H1 (cell line): ENCODE measurements around the gene DNAJB11. TPM values are rescaled to one million over a fixed set of nuclear protein-coding genes. Genes with fewer than 3 reads are reported as not detected.

Experiments used
- CHD7 ChIP-seq: fragments of 300-600 bp; sonication (generic); IDR thresholded peaks from 2 replicates; pipeline ENCODE4 v1.7.1; 2012; ENCODE audit warnings: low read length, moderate library complexity, mild to moderate bottlenecking, inconsistent platforms; ENCODE audit not compliant: insufficient replicate concordance
- polyA plus RNA-seq, 7 experiments: library from polyadenylated mRNA; depleted of rRNA in 3 of 7; stranded (reverse) in 5 of 7; unstranded in 2 of 7; fragments of >200 nt in 5 of 7; fragments of 200-250 nt in 2 of 7; gene quantifications; 1 replicate in 5 of 7; 2 replicates in 1 of 7; 4 replicates in 1 of 7; pipeline versions ENCODE4 v1.2.1 to v1.2.3, GENCODE V29; 2011 to 2013; ENCODE audit warnings: missing spikeins in 2 of 7, mixed read lengths in 2 of 7
- total RNA-seq: library from RNA; stranded (reverse); fragmentation: NEBNext Ultra II Directional; extraction: Animal tissue kit (Norgen Biotek cat#: 25700); gene quantifications from 2 replicates; pipeline ENCODE4 v1.2.1, GENCODE V29; 2021

The DNAJB11 gene
- total and polyA plus RNA-seq, 2 of the 8 experiments (the other 6 are each of a cell fraction or from before 2014, with no cell fraction given): 14.6 to 63.9 TPM

- no peak for TF ChIP-seq CHD7
These were observed 19.1 kb upstream of the DNAJB11 start (continued) for GRCh38 chr3:186551387-186551786.
